Left lung (tissue), 10 donors: Measurements from ENCODE around the gene PPP1R12C. TPM values are rescaled to one million over a fixed set of nuclear protein-coding genes. Genes with fewer than 3 reads are reported as not detected.

Experiments used
- ATAC-seq: fragments of 200-7000 bp; cut with Tn5 transposase; one replicate; pipeline ENCODE4 v1.9.1; 2020; ENCODE audit warnings: moderate library complexity
- DNase-seq, 4 donors: peaks; one replicate each; pipeline ENCODE4 v3.0.0-alpha.2; 2013 to 2020
- H3K27ac ChIP-seq, 2 donors: fragments of 200-600 bp; sonication (generic) in 1 of 2; one replicate each; pipeline versions ENCODE4 v1.5.0 to v1.8.0; 2020 to 2021
- H3K27me3 ChIP-seq, 2 donors: fragments of 200-600 bp; sonication (generic) in 1 of 2; one replicate each; pipeline versions ENCODE4 v1.5.0 to v1.8.0; 2020 to 2021
- H3K36me3 ChIP-seq, 2 donors: fragments of 200-600 bp; sonication (generic) in 1 of 2; one replicate each; pipeline versions ENCODE4 v1.5.0 to v1.8.0; 2020 to 2021
- H3K4me1 ChIP-seq, 2 donors: fragments of 200-600 bp; one replicate each; pipeline ENCODE4 v1.8.0; 2021
- H3K4me3 ChIP-seq, 2 donors: fragments of 200-600 bp; sonication (generic) in 1 of 2; one replicate each; pipeline versions ENCODE4 v1.5.0 to v1.8.0; 2020 to 2021; ENCODE audit warnings: mild to moderate bottlenecking in 1 of 2
- H3K9me3 ChIP-seq, 2 donors: fragments of 200-600 bp; sonication (generic) in 1 of 2; one replicate each; pipeline versions ENCODE4 v1.5.0 to v1.8.0; 2020 to 2021
- CTCF ChIP-seq, 2 donors: fragments of 200-600 bp; sonication (generic) in 1 of 2; IDR thresholded peaks; one replicate each; pipeline versions ENCODE4 v1.5.0 to v1.8.0; 2021; ENCODE audit warnings: antibody characterized with exemption in 2 of 2
- intact Hi-C, 2 donors: fragments of 100-400 bp; cut with DNase I; formaldehyde crosslinking; loops; one replicate each; pipeline versions ENCODE4 v1.11.2 to v1.14.2; 2022
- polyA plus RNA-seq, 6 donors: library from polyadenylated mRNA; unstranded; fragments of 120-200 nt; gene quantifications; one replicate each; pipeline ENCODE4 v1.2.1, GENCODE V29; 2013; ENCODE audit not compliant: insufficient read length in 6 of 6
- total RNA-seq, 2 donors: library from RNA; stranded (reverse); fragmentation: NEBNext Ultra II Directional; extraction: Animal tissue kit (Norgen Biotek cat#: 25700); gene quantifications; one replicate each; pipeline ENCODE4 v1.2.1, GENCODE V29; 2021
- donor health status: DM: no; HTN: yes; CAD: no.
- donor health status: DM: no; HTN: no; CAD: no.

PPP1R12C gene
- total and polyA plus RNA-seq, 8 donors, result 50.2 to 113 (median 70.2) TPM

GRCh38 chr19:55134736-55135135 lies 17.3 kb upstream of the PPP1R12C start:
- intact Hi-C loops, result no loop called here
- H3K4me1 ChIP-seq, result no peaks in the 10 kb centered on the region
- no peak overlapping the region for H3K4me3 ChIP-seq
- DNase-seq (no peak), ATAC-seq (no peak)
- H3K9me3 ChIP-seq, result no peaks in the 10 kb centered on the region
- H3K36me3 ChIP-seq, result no peaks in the 10 kb centered on the region
- H3K27me3 ChIP-seq, result peaks cover 9 to 90% of the 10 kb centered on the region in 2 donors
- TF ChIP-seq CTCF (IDR thresholded peaks at IDR 0.05), result no peak
- H3K27ac ChIP-seq, result no peak overlapping the region

DNA sequence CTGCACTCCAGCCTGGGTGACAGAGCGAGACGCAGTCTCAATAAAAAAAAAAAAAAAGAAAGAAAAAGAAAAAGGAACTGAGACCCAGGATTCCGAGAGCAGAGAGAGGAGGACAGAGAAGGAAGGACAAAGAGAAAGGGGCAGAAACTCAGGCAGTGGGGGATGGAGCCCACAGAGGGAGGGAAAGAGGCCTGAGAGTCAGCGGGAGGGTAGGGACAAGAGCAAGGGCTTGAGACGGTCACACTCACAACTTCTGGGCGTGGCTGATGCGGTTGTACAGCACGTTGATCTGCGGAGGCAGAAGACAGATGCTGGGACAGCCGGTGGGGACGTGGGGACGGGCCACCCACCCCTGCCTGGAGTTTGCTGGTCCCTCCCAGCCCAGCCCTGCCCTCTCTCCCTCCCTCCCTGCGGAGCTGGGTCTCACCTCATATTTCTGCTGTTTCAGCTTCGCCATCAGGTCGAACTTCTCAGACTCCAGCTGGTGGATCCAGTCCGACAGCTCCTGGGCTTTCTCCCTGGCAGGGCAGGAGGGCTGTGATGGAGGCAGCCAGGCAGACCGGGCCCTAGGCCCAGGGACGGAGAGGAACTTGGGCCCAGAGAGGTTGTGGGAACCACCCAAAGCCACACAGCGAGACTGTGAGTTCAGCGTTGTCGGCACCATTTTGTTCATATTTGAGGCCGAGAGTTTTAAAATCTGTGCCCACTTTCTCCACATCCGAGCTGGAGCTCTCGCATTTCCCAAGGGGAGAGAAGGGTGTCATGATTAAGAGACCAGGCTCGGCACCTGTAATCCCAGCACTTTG lies 16.4 kb upstream of the PPP1R12C start:
- Histone ChIP-seq H3K36me3 (no peaks in the 10 kb centered on the region), H3K9me3 (no peaks in the 10 kb centered on the region), H3K4me1 (no peaks in the 10 kb centered on the region), H3K27me3 (peaks cover 9 to 90% of the 10 kb centered on the region in 2 donors), H3K27ac (no peak overlapping the region), H3K4me3 (no peak overlapping the region)
- intact Hi-C loops, result no loop called here
- no peak for TF ChIP-seq CTCF (IDR thresholded peaks at IDR 0.05)
- no peak for ATAC-seq
- no peak for DNase-seq

GRCh38 chr19:55132453-55133129 lies 15.2 kb upstream of the PPP1R12C start:
- Histone ChIP-seq H3K4me3 (no peak overlapping the region), H3K27me3 (peaks cover 9 to 79% of the 10 kb centered on the region in 2 donors), H3K4me1 (no peaks in the 10 kb centered on the region), H3K27ac (no peak overlapping the region), H3K36me3 (no peaks in the 10 kb centered on the region), H3K9me3 (no peaks in the 10 kb centered on the region)
- DNase-seq, result no peak
- intact Hi-C loops, result no loop called here
- no peak for TF ChIP-seq CTCF (IDR thresholded peaks at IDR 0.05)
- ATAC-seq, result peak; percentile 34

DNA sequence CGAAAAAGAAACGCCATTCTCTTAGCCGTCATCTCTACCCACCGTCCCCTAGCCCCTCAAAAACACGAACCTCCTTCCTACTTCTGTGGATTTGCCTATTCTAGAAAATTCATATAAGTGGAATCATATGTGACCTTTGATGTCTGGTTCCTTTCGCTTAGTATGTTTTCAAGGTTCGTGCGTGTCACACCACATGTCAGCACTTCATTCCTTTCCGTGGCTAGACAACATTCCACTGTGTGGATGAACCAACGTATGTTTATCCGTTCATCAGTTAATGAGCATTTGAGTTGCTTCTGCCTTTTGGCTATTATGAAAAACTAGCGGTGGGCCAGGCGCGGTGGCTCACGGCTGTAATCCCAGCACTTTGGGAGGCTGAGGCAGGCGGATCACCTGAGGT lies 14.0 kb upstream of the PPP1R12C start:
- DNase-seq (no peak), ATAC-seq (no peak)
- Histone ChIP-seq H3K9me3 (no peaks in the 10 kb centered on the region), H3K4me3 (no peak overlapping the region), H3K36me3 (no peaks in the 10 kb centered on the region), H3K27me3 (peaks cover 9 to 70% of the 10 kb centered on the region in 2 donors), H3K4me1 (no peaks in the 10 kb centered on the region), H3K27ac (no peak overlapping the region)
- intact Hi-C loops, result no loop called here
- TF ChIP-seq CTCF (IDR thresholded peaks at IDR 0.05), result no peak

GRCh38 chr19:55119053-55119452 lies 1.6 kb upstream of the PPP1R12C start:
- H3K4me3 ChIP-seq, result peak overlapping the region in 1 of 2 donors; percentile 91
- H3K36me3 ChIP-seq, result no peaks in the 10 kb centered on the region
- DNase-seq, result no peak
- H3K27ac ChIP-seq, result no peak overlapping the region
- H3K9me3 ChIP-seq, result no peaks in the 10 kb centered on the region
- intact Hi-C loops, result no loop called here
- ATAC-seq, result no peak
- TF ChIP-seq CTCF (IDR thresholded peaks at IDR 0.05), result no peak
- peaks cover 0 to 17% of the 10 kb centered on the region in 2 donors for H3K27me3 ChIP-seq
- H3K4me1 ChIP-seq, result peaks cover 15 to 37% of the 10 kb centered on the region in 2 donors
